RWPE1 (cell line): ENCODE measurements around the gene NDUFB3.

Experiments
- CTCF ChIA-PET: fragments of 350-600 bp; sonication (Branson Sonifier 250); formaldehyde crosslinking; extraction: SDS; loops from one replicate; lab custom pipeline; 2021; lab: Yijun Ruan, JAX
- POLR2A ChIA-PET: fragments of 400-600 bp; formaldehyde crosslinking; extraction: SDS; loops from one replicate; lab custom pipeline; 2020; ENCODE audit warnings: antibody characterized with exemption; ENCODE audit not compliant: low non-redundant PET; lab: Yijun Ruan, JAX
- DNase-seq: peaks from one replicate; pipeline ENCODE4 v3.0.0; 2012; ENCODE audit warnings: low spot score
- H3K27ac ChIP-seq: fragments of 450-650 bp; 2 replicates; pipeline ENCODE4 v1.5.1; 2017
- CTCF ChIP-seq: fragments of 450-650 bp; conservative IDR thresholded peaks from 2 replicates; pipeline ENCODE4 v1.5.1; 2017; ENCODE audit warnings: low read depth, mild to moderate bottlenecking

Gene NDUFB3

GRCh38 chr2:201127570-201127969 lies 55.8 kb downstream of the NDUFB3 start:
- no peak for DNase-seq
- POLR2A ChIA-PET: no interaction called here
- CTCF ChIA-PET: no interaction called here
- no peak overlapping the region for H3K27ac ChIP-seq
- no peak for TF ChIP-seq CTCF

- TF ChIP-seq CTCF: no peak
- H3K27ac ChIP-seq: no peak overlapping the region
- POLR2A ChIA-PET: no interaction called here
- CTCF ChIA-PET: no interaction called here
- DNase-seq: no peak
These were observed 56.2 kb downstream of the NDUFB3 start for GRCh38 chr2:201128033-201128432.

- TF ChIP-seq CTCF: no peak
- no peak for DNase-seq
- ChIA-PET POLR2A (no interaction called here), CTCF (interaction anchor here (0.7 kb wide), 1 partner anchor 352 kb away, joined by 3 read pairs; no protein-coding TSS in a partner anchor)
- H3K27ac ChIP-seq: no peak overlapping the region
These were observed 57.2 kb downstream of the NDUFB3 start for GRCh38 chr2:201128933-201129505.

GRCh38 chr2:201130524-201131186 lies 58.9 kb downstream of the NDUFB3 start:
- TF ChIP-seq CTCF: no peak
- peak; percentile 62 for DNase-seq
- peak overlapping the region; percentile 33; the same call in 1 of the 2 replicates for H3K27ac ChIP-seq
- POLR2A ChIA-PET: no interaction called here
- CTCF ChIA-PET: interaction anchor here (0.6 kb wide), 1 partner anchor 26 kb away, joined by 4 read pairs; no protein-coding TSS in a partner anchor

GRCh38 chr2:201132518-201132917 lies 60.7 kb downstream of the NDUFB3 start:
- ChIA-PET CTCF (no interaction called here), POLR2A (no interaction called here)
- no peak for DNase-seq
- no peak overlapping the region for H3K27ac ChIP-seq
- TF ChIP-seq CTCF: no peak
